NCI-H82 treated with DMSO at 0.1 percent for 48 hours (cell line): ENCODE results near the gene SURF6.
A peak's percentile ranks its signal among the peaks of the same experiment; 100 is the strongest.

Source experiments
- DNase-seq: peaks from one replicate; lab custom pipeline; 2025; ENCODE audit not compliant: unreplicated experiment; lab: John Stamatoyannopoulos, UW

The SURF6 gene

GRCh38 chr9:133368249-133368881 lies 32.4 kb upstream of the SURF6 start:
- no peak for DNase-seq

GRCh38 chr9:133367778-133368177 lies 31.8 kb upstream of the SURF6 start:
- DNase-seq: no peak

GRCh38 chr9:133367221-133367620 lies 31.2 kb upstream of the SURF6 start:
- no peak for DNase-seq

- DNase-seq: no peak
Observed at GRCh38 chr9:133366435-133366834, 30.4 kb upstream of the SURF6 start.

- DNase-seq: no peak
Observed at GRCh38 chr9:133362359-133363044, 26.5 kb upstream of the SURF6 start.

GRCh38 chr9:133361507-133362092 lies 25.6 kb upstream of the SURF6 start:
- DNase-seq: no peak

GRCh38 chr9:133360400-133361393 lies 24.7 kb upstream of the SURF6 start:
- DNase-seq: no peak

- no peak for DNase-seq
Observed at GRCh38 chr9:133359399-133360175, 23.6 kb upstream of the SURF6 start.

- DNase-seq: no peak
Observed at GRCh38 chr9:133357656-133358055, 21.7 kb upstream of the SURF6 start.

GRCh38 chr9:133356391-133357091 lies 20.6 kb upstream of the SURF6 start, which contains the start of the genes SURF1 and SURF2:
Gene SURF1, minus strand, starts transcription at chr9:133356487. Its CDS starts 34 bp downstream, at chr9:133356453.
Gene SURF2, plus strand, starts transcription at chr9:133356550. Its CDS starts 43 bp downstream, at chr9:133356593.
- DNase-seq: peak; percentile 29

GRCh38 chr9:133355881-133356357 lies 19.9 kb upstream of the SURF6 start:
- no peak for DNase-seq

GRCh38 chr9:133354766-133355165 lies 18.8 kb upstream of the SURF6 start:
- no peak for DNase-seq

- DNase-seq: no peak
Observed at GRCh38 chr9:133353548-133353947, 17.6 kb upstream of the SURF6 start.

- DNase-seq: no peak
Observed at GRCh38 chr9:133352635-133353340, 16.8 kb upstream of the SURF6 start.

- no peak for DNase-seq
Observed at GRCh38 chr9:133351908-133352634, 16.1 kb upstream of the SURF6 start.

GRCh38 chr9:133351526-133351907 lies 15.5 kb upstream of the SURF6 start:
- no peak for DNase-seq

GRCh38 chr9:133349965-133350616 lies 14.1 kb upstream of the SURF6 start:
- DNase-seq: no peak
